H9 (cell line): Measurements from ENCODE around the gene ASPG. TPM values are rescaled to one million over a fixed set of nuclear protein-coding genes. Genes with fewer than 3 reads are reported as not detected.

ENCODE experiments used
- DNase-seq: peaks from one replicate; pipeline ENCODE4 v3.0.0-alpha.2; 2017
- H2AFZ ChIP-seq: one replicate; pipeline ENCODE4 v1.6.1; 2013; ENCODE audit warnings: mild to moderate bottlenecking, low read length, control low read depth, moderate library complexity
- H2AK5ac ChIP-seq: 2 replicates; pipeline ENCODE4 v1.6.1; 2013; ENCODE audit warnings: low read length, control low read depth, mixed read lengths; ENCODE audit not compliant: insufficient read length
- H2BK120ac ChIP-seq: one replicate; pipeline ENCODE4 v1.6.1; 2013; ENCODE audit warnings: low read depth, mild to moderate bottlenecking, low read length, control low read depth, inconsistent platforms; ENCODE audit not compliant: poor library complexity, severe bottlenecking
- H2BK12ac ChIP-seq: 2 replicates; pipeline ENCODE4 v1.6.1; 2013; ENCODE audit warnings: low read length, control low read depth, mixed read lengths, low read depth; ENCODE audit not compliant: insufficient read length
- H2BK15ac ChIP-seq: 2 replicates; pipeline ENCODE4 v1.6.1; 2013; ENCODE audit warnings: low read depth, low read length, control low read depth
- H2BK20ac ChIP-seq: one replicate; pipeline ENCODE4 v1.6.1; 2013; ENCODE audit warnings: low read depth, mild to moderate bottlenecking, low read length, control low read depth, inconsistent platforms; ENCODE audit not compliant: poor library complexity, severe bottlenecking
- H2BK5ac ChIP-seq: 2 replicates; pipeline ENCODE4 v1.6.1; 2013; ENCODE audit warnings: low read length, control low read depth, mixed read lengths; ENCODE audit not compliant: insufficient read length
- H3K14ac ChIP-seq: 2 replicates; pipeline ENCODE4 v1.6.1; 2013; ENCODE audit warnings: low read length, control low read depth; ENCODE audit not compliant: insufficient read depth
- H3K18ac ChIP-seq: 2 replicates; pipeline ENCODE4 v1.6.1; 2013; ENCODE audit warnings: low read depth, mild to moderate bottlenecking, mixed read lengths, low read length, control low read depth; ENCODE audit not compliant: insufficient read length
- H3K23ac ChIP-seq: 2 replicates; pipeline ENCODE4 v1.6.1; 2013; ENCODE audit warnings: low read length, control low read depth, mixed read lengths, low read depth; ENCODE audit not compliant: insufficient read length
- H3K23me2 ChIP-seq: 2 replicates; pipeline ENCODE4 v1.6.1; 2013; ENCODE audit warnings: low read depth, mild to moderate bottlenecking, mixed read lengths, low read length, control low read depth; ENCODE audit not compliant: insufficient read length, poor library complexity, severe bottlenecking
- H3K27ac ChIP-seq: 2 replicates; pipeline ENCODE4 v1.5.1; 2013; ENCODE audit warnings: low read length, control low read depth, mixed read lengths, low read depth; ENCODE audit not compliant: insufficient read length
- H3K27me3 ChIP-seq: 2 replicates; pipeline ENCODE4 v1.6.1; 2013; ENCODE audit warnings: low read length, control low read depth, inconsistent platforms; ENCODE audit not compliant: insufficient read depth
- H3K4ac ChIP-seq: 2 replicates; pipeline ENCODE4 v1.6.1; 2013; ENCODE audit warnings: low read depth, mild to moderate bottlenecking, control low read depth, inconsistent platforms, low read length, moderate library complexity
- H3K4me1 ChIP-seq: 2 replicates; pipeline ENCODE4 v1.6.1; 2013; ENCODE audit warnings: low read length, control low read depth, inconsistent platforms; ENCODE audit not compliant: insufficient read depth
- H3K4me2 ChIP-seq: 2 replicates; pipeline ENCODE4 v1.6.1; 2013; ENCODE audit warnings: low read length, control low read depth, mixed read lengths; ENCODE audit not compliant: insufficient read length, insufficient read depth
- H3K56ac ChIP-seq: 2 replicates; pipeline ENCODE4 v1.6.1; 2013; ENCODE audit warnings: low read depth, mild to moderate bottlenecking, mixed read lengths, low read length, control low read depth; ENCODE audit not compliant: insufficient read length
- H3K79me1 ChIP-seq: 2 replicates; pipeline ENCODE4 v1.6.1; 2013; ENCODE audit warnings: low read depth, mild to moderate bottlenecking, moderate library complexity, low read length, control low read depth, inconsistent platforms; ENCODE audit not compliant: insufficient read depth, poor library complexity, severe bottlenecking
- H3K79me2 ChIP-seq: 2 replicates; pipeline ENCODE4 v1.6.1; 2013; ENCODE audit warnings: low read length, control low read depth, inconsistent platforms; ENCODE audit not compliant: insufficient read depth
- H3K9ac ChIP-seq: 2 replicates; pipeline ENCODE4 v1.6.1; 2013; ENCODE audit warnings: low read length, control low read depth, mixed read lengths; ENCODE audit not compliant: insufficient read length; ENCODE audit errors: extremely low read depth
- H3K9me3 ChIP-seq: one replicate; pipeline ENCODE4 v1.6.1; 2013; ENCODE audit warnings: low read depth, low read length, inconsistent platforms; ENCODE audit not compliant: control insufficient read depth
- H3T11ph ChIP-seq: one replicate; pipeline ENCODE4 v1.6.1; 2013; ENCODE audit warnings: mild to moderate bottlenecking, low read length, control low read depth, inconsistent platforms
- H4K20me1 ChIP-seq: one replicate; pipeline ENCODE4 v1.6.1; 2013; ENCODE audit not compliant: control insufficient read depth, insufficient read length, insufficient read depth
- H4K5ac ChIP-seq: 2 replicates; pipeline ENCODE4 v1.6.1; 2013; ENCODE audit warnings: low read depth, mild to moderate bottlenecking, mixed read lengths, low read length, control low read depth; ENCODE audit not compliant: insufficient read length
- H4K8ac ChIP-seq: replicated peaks from 2 replicates; pipeline ENCODE4 v1.6.1; 2013; ENCODE audit warnings: low read length, control low read depth, mixed read lengths, low read depth; ENCODE audit not compliant: insufficient read length
- H4K91ac ChIP-seq: 2 replicates; pipeline ENCODE4 v1.6.1; 2013; ENCODE audit warnings: low read depth, mild to moderate bottlenecking, moderate library complexity, mixed read lengths, low read length, control low read depth; ENCODE audit not compliant: insufficient read length
- H3K27ac Mint-ChIP-seq, 3 experiments: 2 replicates in 2 of 3; 3 replicates in 1 of 3; pipeline ENCODE4 v1.8.0; 2020 to 2021; ENCODE audit warnings: mixed read lengths in 3 of 3, mild to moderate bottlenecking in 1 of 3, moderate library complexity in 1 of 3
- H3K27me3 Mint-ChIP-seq: 2 replicates; pipeline ENCODE4 v1.8.0; 2021; ENCODE audit warnings: low read depth, mild to moderate bottlenecking, moderate library complexity, mixed read lengths
- H3K36me3 Mint-ChIP-seq, 3 experiments: 2 replicates in 2 of 3; 3 replicates in 1 of 3; pipeline ENCODE4 v1.8.0; 2020 to 2021; ENCODE audit warnings: low read depth in 3 of 3, mixed read lengths in 3 of 3; ENCODE audit not compliant: insufficient read depth in 1 of 3
- H3K4me1 Mint-ChIP-seq, 2 experiments: 2 replicates each; pipeline ENCODE4 v1.8.0; 2020; ENCODE audit warnings: mixed read lengths in 2 of 2
- H3K4me3 Mint-ChIP-seq, 2 experiments: 2 replicates in 1 of 2; 3 replicates in 1 of 2; pipeline ENCODE4 v1.8.0; 2020 to 2021; ENCODE audit warnings: mild to moderate bottlenecking in 2 of 2, mixed read lengths in 2 of 2, moderate library complexity in 1 of 2
- H3K9me3 Mint-ChIP-seq, 2 experiments: 2 replicates in 1 of 2; 3 replicates in 1 of 2; pipeline ENCODE4 v1.8.0; 2020; ENCODE audit warnings: mild to moderate bottlenecking in 2 of 2, mixed read lengths in 2 of 2, moderate library complexity in 1 of 2
- WGBS: extraction: QIAGEN DNeasy Blood & Tissue Kit; methylation state at CpG from one replicate; pipeline ENCODE4 v1.1.7; 2013; ENCODE audit warnings: missing lambda C conversion rate, low lambda C conversion rate, mixed read lengths; ENCODE audit not compliant: insufficient read length; ENCODE audit errors: extremely low coverage; 5-methylcytosine and 5-hydroxymethylcytosine counted together
- total RNA-seq: library from RNA; stranded (reverse); gene quantifications from 2 replicates; pipeline ENCODE4 v1.2.1, GENCODE V29; 2021
- TF ChIP-seq, protein P1 (sequence below): fragments of 200-600 bp; sonication (generic); conservative IDR thresholded peaks from 3 replicates; pipeline ENCODE4 v1.8.0; 2021; ENCODE audit warnings: antibody characterized with exemption, mild to moderate bottlenecking

ASPG gene
- total RNA-seq, 1 experiment from 2014 or later = 0.33 TPM

GRCh38 chr14:104096751-104097700 is 11.5 kb downstream of the ASPG start:
- H4K5ac ChIP-seq = no peak overlapping the region
- no peaks in the 10 kb centered on the region for H4K20me1 ChIP-seq
- no peak overlapping the region for H3K56ac ChIP-seq
- H3K9me3 ChIP-seq = no peaks in the 10 kb centered on the region
- no peaks in the 10 kb centered on the region for H3K4me1 ChIP-seq
- H3K27ac ChIP-seq = no peak overlapping the region
- H3K27me3 ChIP-seq = no peaks in the 10 kb centered on the region
- H3K79me1 ChIP-seq = no peaks in the 10 kb centered on the region
- Mint-ChIP-seq H3K9me3 (no peaks in the 10 kb centered on the region), H3K27ac (no peak overlapping the region), H3K27me3 (peaks cover 13% of the 10 kb centered on the region), H3K36me3 (no peaks in the 10 kb centered on the region), H3K4me3 (no peak overlapping the region), H3K4me1 (peaks cover 6 to 8% of the 10 kb centered on the region in 2 experiments)
- H2AFZ ChIP-seq = no peak overlapping the region
- no peak overlapping the region for H2BK5ac ChIP-seq
- no peak overlapping the region for H2BK12ac ChIP-seq
- peak; percentile 59 for DNase-seq
- H4K91ac ChIP-seq = no peak overlapping the region
- no peak overlapping the region for H3K14ac ChIP-seq
- no peak overlapping the region for H3K18ac ChIP-seq
- no peak overlapping the region for H2BK15ac ChIP-seq
- no peak overlapping the region for H3K4me2 ChIP-seq
- TF ChIP-seq, protein P1, sequence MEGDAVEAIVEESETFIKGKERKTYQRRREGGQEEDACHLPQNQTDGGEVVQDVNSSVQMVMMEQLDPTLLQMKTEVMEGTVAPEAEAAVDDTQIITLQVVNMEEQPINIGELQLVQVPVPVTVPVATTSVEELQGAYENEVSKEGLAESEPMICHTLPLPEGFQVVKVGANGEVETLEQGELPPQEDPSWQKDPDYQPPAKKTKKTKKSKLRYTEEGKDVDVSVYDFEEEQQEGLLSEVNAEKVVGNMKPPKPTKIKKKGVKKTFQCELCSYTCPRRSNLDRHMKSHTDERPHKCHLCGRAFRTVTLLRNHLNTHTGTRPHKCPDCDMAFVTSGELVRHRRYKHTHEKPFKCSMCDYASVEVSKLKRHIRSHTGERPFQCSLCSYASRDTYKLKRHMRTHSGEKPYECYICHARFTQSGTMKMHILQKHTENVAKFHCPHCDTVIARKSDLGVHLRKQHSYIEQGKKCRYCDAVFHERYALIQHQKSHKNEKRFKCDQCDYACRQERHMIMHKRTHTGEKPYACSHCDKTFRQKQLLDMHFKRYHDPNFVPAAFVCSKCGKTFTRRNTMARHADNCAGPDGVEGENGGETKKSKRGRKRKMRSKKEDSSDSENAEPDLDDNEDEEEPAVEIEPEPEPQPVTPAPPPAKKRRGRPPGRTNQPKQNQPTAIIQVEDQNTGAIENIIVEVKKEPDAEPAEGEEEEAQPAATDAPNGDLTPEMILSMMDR = peak; percentile 58
- H3K23me2 ChIP-seq = no peaks in the 10 kb centered on the region
- H3K9ac ChIP-seq = no peak overlapping the region
- no peak overlapping the region for H2BK120ac ChIP-seq
- no peak overlapping the region for H2AK5ac ChIP-seq
- H2BK20ac ChIP-seq = no peak overlapping the region
- no peak overlapping the region for H4K8ac ChIP-seq
- no peak overlapping the region for H3K4ac ChIP-seq
- H3T11ph ChIP-seq = no peak overlapping the region
- no peaks in the 10 kb centered on the region for H3K79me2 ChIP-seq
- WGBS = no CpG with 5 or more reads among the region's 25 CpGs
- H3K23ac ChIP-seq = no peak overlapping the region
